ENCODE results near the gene ZBTB22.

ZBTB22 gene

DNA sequence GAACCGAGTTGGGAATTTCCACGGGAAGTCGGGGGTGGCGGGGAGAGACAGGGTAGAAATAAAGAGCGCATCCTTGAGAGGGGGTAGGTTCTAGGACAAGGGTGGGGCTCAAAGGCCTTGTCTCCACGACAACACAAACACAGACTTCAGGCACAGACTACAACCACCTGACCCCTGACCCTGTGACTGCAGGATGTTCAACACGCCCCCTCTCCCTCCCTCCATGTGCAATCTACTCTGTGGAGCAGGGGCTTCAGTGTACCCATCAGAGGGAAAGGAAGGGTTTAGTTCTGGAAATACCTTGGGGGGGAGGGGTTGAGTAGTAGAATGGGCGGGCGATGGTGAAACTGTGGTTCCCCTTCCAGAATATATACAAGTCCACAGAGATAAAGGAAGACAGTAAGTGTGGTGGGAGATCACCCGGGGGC lies 3.0 kb downstream of the ZBTB22 start:
- Histone ChIP-seq H3K27ac (ENCODE audit: low read depth, low read length, severe bottlenecking) (peak overlapping the region; percentile 69), H3K36me3 (ENCODE audit: control insufficient read depth, insufficient read depth, low read length) (peaks cover 27% of the 10 kb centered on the region), H3K9me3 (ENCODE audit: control insufficient read depth, low read length) (no peaks in the 10 kb centered on the region), H3K4me3 (ENCODE audit: extremely low read depth, insufficient read depth, low read length, poor library complexity, severe bottlenecking) (peak overlapping the region; percentile 62), H3K4me1 (ENCODE audit: control insufficient read depth, insufficient read depth, low read length, poor library complexity, severe bottlenecking) (peaks cover 21% of the 10 kb centered on the region)
- 90% methylated on average over 2 of the region's 10 CpGs; no CpG with 5 or more reads in 1 of the 2 experiments for WGBS, 2 experiments (ENCODE audit: insufficient coverage in 2 of 2)

- Histone ChIP-seq H3K36me3 (ENCODE audit: control insufficient read depth, insufficient read depth, low read length) (peaks cover 21% of the 10 kb centered on the region), H3K4me3 (ENCODE audit: extremely low read depth, insufficient read depth, low read length, poor library complexity, severe bottlenecking) (peak within 1 kb of the TSS; percentile 62), H3K9me3 (ENCODE audit: control insufficient read depth, low read length) (no peaks in the 10 kb centered on the region), H3K27ac (ENCODE audit: low read depth, low read length, severe bottlenecking) (peak within 1 kb of the TSS; percentile 69), H3K4me1 (ENCODE audit: control insufficient read depth, insufficient read depth, low read length, poor library complexity, severe bottlenecking) (peaks cover 14% of the 10 kb centered on the region)
- WGBS, 2 experiments (ENCODE audit: insufficient coverage in 2 of 2): 0% methylated on average over 18 to 32 of the region's 47 CpGs
These were observed 3.6 kb downstream of the ZBTB22 start, which contains the start of gene TAPBP for GRCh38 chr6:33313709-33314514. Gene TAPBP, minus strand, starts transcription at chr6:33314078. Its CDS starts 37 bp downstream, at chr6:33314041.

GRCh38 chr6:33313105-33313708 lies 4.3 kb downstream of the ZBTB22 start:
- 0 to 1% methylated on average over 28 to 33 of the region's 33 CpGs for WGBS, 2 experiments (ENCODE audit: insufficient coverage in 2 of 2)
- peak overlapping the region; percentile 62 for H3K4me3 ChIP-seq (ENCODE audit: extremely low read depth, insufficient read depth, low read length, poor library complexity, severe bottlenecking)
- H3K4me1 ChIP-seq (ENCODE audit: control insufficient read depth, insufficient read depth, low read length, poor library complexity, severe bottlenecking): peaks cover 9% of the 10 kb centered on the region
- H3K36me3 ChIP-seq (ENCODE audit: control insufficient read depth, insufficient read depth, low read length): peaks cover 16% of the 10 kb centered on the region
- H3K9me3 ChIP-seq (ENCODE audit: control insufficient read depth, low read length): no peaks in the 10 kb centered on the region
- H3K27ac ChIP-seq (ENCODE audit: low read depth, low read length, severe bottlenecking): peak overlapping the region; percentile 69

DNA sequence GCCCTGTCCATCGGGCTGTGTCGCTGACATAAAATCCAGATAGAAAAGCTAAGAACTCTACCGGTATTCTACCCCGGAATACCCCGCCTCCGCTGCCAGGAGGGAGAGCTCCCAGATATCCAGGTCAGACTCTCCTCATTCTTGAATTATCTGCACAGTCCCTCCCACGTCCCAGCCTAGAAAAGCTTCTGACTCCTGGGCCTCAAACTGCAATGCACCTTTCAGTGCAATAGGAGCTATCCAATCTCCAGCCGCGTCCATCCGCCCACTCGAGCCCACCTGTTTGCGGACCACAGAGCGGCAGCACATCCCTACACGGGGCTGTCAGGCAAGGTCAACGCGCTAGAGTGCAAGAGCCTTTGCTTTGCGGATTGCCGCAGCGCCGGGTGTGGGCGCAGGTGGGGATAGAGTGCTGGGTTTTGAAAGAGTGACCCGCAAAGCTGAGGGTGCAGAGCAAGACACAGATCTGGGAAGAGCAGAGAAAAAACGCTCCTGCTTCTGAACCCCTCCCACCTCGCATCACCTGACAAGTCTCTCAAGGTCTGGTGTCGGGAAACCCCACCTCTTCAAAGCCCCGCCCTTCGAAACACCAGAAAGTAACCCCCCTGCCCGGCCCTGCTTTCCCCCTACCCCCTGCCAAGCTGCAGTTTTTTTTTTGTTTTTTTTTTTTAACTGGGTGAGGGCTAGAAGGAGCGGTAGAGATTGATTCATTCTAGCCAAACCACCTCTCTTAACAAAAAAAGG lies 5.0 kb downstream of the ZBTB22 start:
- H3K4me3 ChIP-seq (ENCODE audit: extremely low read depth, insufficient read depth, low read length, poor library complexity, severe bottlenecking): peak overlapping the region; percentile 62
- H3K27ac ChIP-seq (ENCODE audit: low read depth, low read length, severe bottlenecking): peak overlapping the region; percentile 69
- no peaks in the 10 kb centered on the region for H3K9me3 ChIP-seq (ENCODE audit: control insufficient read depth, low read length)
- peaks cover 16% of the 10 kb centered on the region for H3K36me3 ChIP-seq (ENCODE audit: control insufficient read depth, insufficient read depth, low read length)
- 6 to 7% methylated on average over 19 to 21 of the region's 29 CpGs for WGBS, 2 experiments (ENCODE audit: insufficient coverage in 2 of 2)
- H3K4me1 ChIP-seq (ENCODE audit: control insufficient read depth, insufficient read depth, low read length, poor library complexity, severe bottlenecking): peaks cover 9% of the 10 kb centered on the region

GRCh38 chr6:33306356-33306755 lies 11.2 kb downstream of the ZBTB22 start:
- 88 to 90% methylated on average over 3 to 4 of the region's 4 CpGs for WGBS, 2 experiments (ENCODE audit: insufficient coverage in 2 of 2)
- Histone ChIP-seq H3K36me3 (ENCODE audit: control insufficient read depth, insufficient read depth, low read length) (peaks cover 11% of the 10 kb centered on the region), H3K9me3 (ENCODE audit: control insufficient read depth, low read length) (no peaks in the 10 kb centered on the region), H3K4me1 (ENCODE audit: control insufficient read depth, insufficient read depth, low read length, poor library complexity, severe bottlenecking) (no peaks in the 10 kb centered on the region), H3K27ac (ENCODE audit: low read depth, low read length, severe bottlenecking) (no peak overlapping the region), H3K4me3 (ENCODE audit: extremely low read depth, insufficient read depth, low read length, poor library complexity, severe bottlenecking) (no peak overlapping the region)

DNA sequence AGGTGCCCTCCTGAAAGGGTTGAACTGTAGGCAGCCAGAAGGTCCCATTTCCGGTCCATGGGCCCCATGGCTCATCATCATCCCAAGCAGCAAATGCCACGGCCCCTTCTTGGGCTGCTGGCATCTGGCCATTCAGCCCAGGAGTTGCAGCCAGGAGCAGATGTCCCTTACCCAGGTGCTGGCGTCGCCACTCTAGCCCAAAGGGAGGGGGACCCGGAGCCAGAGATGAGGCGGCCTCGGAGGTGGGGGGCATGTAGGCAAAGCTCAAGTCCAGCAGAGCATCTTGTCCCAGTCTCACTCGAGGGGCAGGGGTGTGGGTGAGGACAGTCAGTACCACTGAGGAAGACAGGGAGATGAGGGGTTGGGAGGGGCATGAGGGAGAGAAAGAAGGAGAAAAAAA lies 12.5 kb downstream of the ZBTB22 start:
- no peaks in the 10 kb centered on the region for H3K9me3 ChIP-seq (ENCODE audit: control insufficient read depth, low read length)
- H3K4me3 ChIP-seq (ENCODE audit: extremely low read depth, insufficient read depth, low read length, poor library complexity, severe bottlenecking): no peak overlapping the region
- H3K27ac ChIP-seq (ENCODE audit: low read depth, low read length, severe bottlenecking): no peak overlapping the region
- H3K4me1 ChIP-seq (ENCODE audit: control insufficient read depth, insufficient read depth, low read length, poor library complexity, severe bottlenecking): no peaks in the 10 kb centered on the region
- 86 to 95% methylated on average over 6 to 8 of the region's 8 CpGs for WGBS, 2 experiments (ENCODE audit: insufficient coverage in 2 of 2)
- H3K36me3 ChIP-seq (ENCODE audit: control insufficient read depth, insufficient read depth, low read length): peaks cover 11% of the 10 kb centered on the region

DNA sequence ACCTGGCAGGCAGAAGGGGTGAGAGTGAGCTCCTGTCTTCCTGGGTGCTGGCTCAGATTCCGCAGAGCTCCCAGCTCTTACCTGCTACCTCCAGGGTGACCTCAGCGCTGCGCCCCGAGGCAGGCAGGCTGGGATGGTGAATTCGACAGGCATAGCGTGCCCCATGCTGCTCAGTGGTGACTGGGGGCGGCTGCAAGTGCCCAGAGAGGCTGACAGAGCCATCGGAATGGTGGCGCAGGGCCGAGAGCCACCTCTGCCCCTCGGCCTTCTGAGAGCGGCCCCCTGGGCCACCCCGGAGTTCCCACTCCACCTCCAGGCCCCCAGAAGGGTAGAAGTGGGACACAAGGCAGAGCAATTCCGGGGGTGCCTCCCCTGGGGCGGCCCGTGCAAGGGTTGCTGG lies 13.3 kb downstream of the ZBTB22 start:
- H3K27ac ChIP-seq (ENCODE audit: low read depth, low read length, severe bottlenecking): no peak overlapping the region
- peaks cover 9% of the 10 kb centered on the region for H3K36me3 ChIP-seq (ENCODE audit: control insufficient read depth, insufficient read depth, low read length)
- WGBS, 2 experiments (ENCODE audit: insufficient coverage in 2 of 2): 93 to 95% methylated on average over 14 to 16 of the region's 16 CpGs
- H3K9me3 ChIP-seq (ENCODE audit: control insufficient read depth, low read length): no peaks in the 10 kb centered on the region
- H3K4me1 ChIP-seq (ENCODE audit: control insufficient read depth, insufficient read depth, low read length, poor library complexity, severe bottlenecking): no peaks in the 10 kb centered on the region
- no peak overlapping the region for H3K4me3 ChIP-seq (ENCODE audit: extremely low read depth, insufficient read depth, low read length, poor library complexity, severe bottlenecking)

GRCh38 chr6:33301877-33302276 lies 15.7 kb downstream of the ZBTB22 start:
- no CpG with 5 or more reads among the region's 3 CpGs for WGBS, 2 experiments (ENCODE audit: insufficient coverage in 2 of 2)

GRCh38 chr6:33299237-33299944 lies 18.2 kb downstream of the ZBTB22 start:
- Histone ChIP-seq H3K27ac (ENCODE audit: low read depth, low read length, severe bottlenecking) (peak overlapping the region; percentile 94), H3K4me3 (ENCODE audit: extremely low read depth, insufficient read depth, low read length, poor library complexity, severe bottlenecking) (peak overlapping the region; percentile 67), H3K9me3 (ENCODE audit: control insufficient read depth, low read length) (no peaks in the 10 kb centered on the region), H3K4me1 (ENCODE audit: control insufficient read depth, insufficient read depth, low read length, poor library complexity, severe bottlenecking) (peaks cover 5% of the 10 kb centered on the region), H3K36me3 (ENCODE audit: control insufficient read depth, insufficient read depth, low read length) (peaks cover 26% of the 10 kb centered on the region)
- 0 to 1% methylated on average over 45 to 49 of the region's 54 CpGs for WGBS, 2 experiments (ENCODE audit: insufficient coverage in 2 of 2)

More at GRCh38 chr6:33301877-33302276, 15.7 kb downstream of the ZBTB22 start:
- Histone ChIP-seq H3K4me3 (ENCODE audit: extremely low read depth, insufficient read depth, low read length, poor library complexity, severe bottlenecking) (no peak overlapping the region), H3K4me1 (ENCODE audit: control insufficient read depth, insufficient read depth, low read length, poor library complexity, severe bottlenecking) (peaks cover 4% of the 10 kb centered on the region), H3K9me3 (ENCODE audit: control insufficient read depth, low read length) (no peaks in the 10 kb centered on the region), H3K27ac (ENCODE audit: low read depth, low read length, severe bottlenecking) (no peak overlapping the region), H3K36me3 (ENCODE audit: control insufficient read depth, insufficient read depth, low read length) (peaks cover 9% of the 10 kb centered on the region)

DNA sequence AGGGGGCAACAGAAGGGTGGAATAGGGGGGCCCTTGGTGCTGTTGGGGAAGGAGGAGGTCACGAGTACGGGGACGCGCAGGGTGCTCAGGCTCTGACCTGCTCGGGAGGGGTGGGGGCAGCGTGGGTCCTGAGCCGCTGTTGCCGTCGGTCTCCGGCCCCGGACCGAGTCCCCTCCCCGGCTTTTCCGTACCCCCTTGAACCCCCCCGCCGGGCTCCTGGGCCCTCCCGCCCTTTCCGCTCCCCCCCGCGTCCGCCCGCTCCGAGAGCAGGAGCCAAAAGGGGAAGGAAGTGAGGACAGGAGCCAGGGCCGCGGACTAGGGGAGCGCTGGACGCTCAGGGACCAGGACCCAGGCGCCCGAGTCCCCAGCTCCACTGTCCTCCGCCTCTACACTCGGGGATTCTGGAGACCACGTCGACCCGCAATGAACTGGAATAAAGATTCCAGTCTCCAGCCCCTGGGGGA lies 18.7 kb downstream of the ZBTB22 start, which contains the start of gene RGL2:
Gene RGL2 (minus strand): TSS at position 170 of the 464 bp plus-strand sequence. CDS start 332 bp downstream, outside the sequence.
- Histone ChIP-seq H3K27ac (ENCODE audit: low read depth, low read length, severe bottlenecking) (peak within 1 kb of the TSS; percentile 94), H3K9me3 (ENCODE audit: control insufficient read depth, low read length) (no peaks in the 10 kb centered on the region), H3K4me1 (ENCODE audit: control insufficient read depth, insufficient read depth, low read length, poor library complexity, severe bottlenecking) (peaks cover 5% of the 10 kb centered on the region), H3K36me3 (ENCODE audit: control insufficient read depth, insufficient read depth, low read length) (peaks cover 30% of the 10 kb centered on the region), H3K4me3 (ENCODE audit: extremely low read depth, insufficient read depth, low read length, poor library complexity, severe bottlenecking) (peak within 1 kb of the TSS; percentile 67)
- WGBS, 2 experiments (ENCODE audit: insufficient coverage in 2 of 2): 0 to 1% methylated on average over 10 to 12 of the region's 34 CpGs

Measured in mesodermal cell (in vitro differentiated cells).